Renal cortical epithelial cell (primary cell): ENCODE results near the gene LCN1. TPM values are rescaled to one million over a fixed set of nuclear protein-coding genes. Genes with fewer than 3 reads are reported as not detected.

Experiments
- DNase-seq: peaks from one replicate; pipeline ENCODE4 v3.0.0-alpha.2; 2011; ENCODE audit warnings: low read depth
- total RNA-seq: library from RNA; depleted of rRNA; stranded (reverse); fragments of >200 nt; gene quantifications from 2 replicates; pipeline ENCODE4 v1.2.3, GENCODE V29; 2014

Gene LCN1
- total RNA-seq, result not detected in 2 replicates

- DNase-seq, result no peak
Observed at GRCh38 chr9:135520916-135521607, at the start of gene LCN1. Gene LCN1 (plus strand): TSS chr9:135521440. CDS start chr9:135521498, 58 bp downstream.

GRCh38 chr9:135471791-135472640 is 49.2 kb upstream of the LCN1 start:
- DNase-seq, result no peak

GRCh38 chr9:135473972-135474543 is 47.2 kb upstream of the LCN1 start:
- no peak for DNase-seq

GRCh38 chr9:135474915-135475314 is 46.3 kb upstream of the LCN1 start:
- no peak for DNase-seq

- peak; percentile 92 for DNase-seq
Observed at GRCh38 chr9:135476561-135477355, 44.5 kb upstream of the LCN1 start.

- no peak for DNase-seq
Observed at GRCh38 chr9:135478191-135478590, 43.0 kb upstream of the LCN1 start.

- DNase-seq, result peak; percentile 29
Observed at GRCh38 chr9:135478829-135479468, 42.3 kb upstream of the LCN1 start.

- no peak for DNase-seq
Observed at GRCh38 chr9:135479469-135480052, 41.7 kb upstream of the LCN1 start, which contains the start of gene PPP1R26. Gene PPP1R26 (plus strand): TSS chr9:135479782. CDS start chr9:135484511, 4,729 bp downstream.

GRCh38 chr9:135480071-135480939 is 40.9 kb upstream of the LCN1 start:
- DNase-seq, result no peak

- no peak for DNase-seq
Observed at GRCh38 chr9:135480940-135481310, 40.3 kb upstream of the LCN1 start.

GRCh38 chr9:135482015-135482754 is 39.1 kb upstream of the LCN1 start:
- DNase-seq, result no peak

GRCh38 chr9:135484460-135485277 is 36.6 kb upstream of the LCN1 start:
- DNase-seq, result no peak

GRCh38 chr9:135485385-135485784 is 35.9 kb upstream of the LCN1 start:
- no peak for DNase-seq

GRCh38 chr9:135485832-135486231 is 35.4 kb upstream of the LCN1 start:
- no peak for DNase-seq

- no peak for DNase-seq
Observed at GRCh38 chr9:135486267-135487065, 34.8 kb upstream of the LCN1 start.

GRCh38 chr9:135487281-135488012 is 33.8 kb upstream of the LCN1 start:
- no peak for DNase-seq

GRCh38 chr9:135488013-135488330 is 33.3 kb upstream of the LCN1 start:
- DNase-seq, result no peak
